ENCODE data around the gene CBX3.
"Not testable (repeated sequence)": the region's sequence is repeated elsewhere in the genome, so short reads cannot be mapped to it uniquely, and the experiment has no call there.

CBX3 gene

GRCh38 chr7:26182706-26183105, 18.8 kb upstream of the CBX3 start:
- Histone ChIP-seq H3K27ac (ENCODE audit: low read depth, low read length, poor library complexity, severe bottlenecking) (peak overlapping the region; percentile 59), H3K27me3 (ENCODE audit: insufficient read depth, low read length) (no peaks in the 10 kb centered on the region)

DNA sequence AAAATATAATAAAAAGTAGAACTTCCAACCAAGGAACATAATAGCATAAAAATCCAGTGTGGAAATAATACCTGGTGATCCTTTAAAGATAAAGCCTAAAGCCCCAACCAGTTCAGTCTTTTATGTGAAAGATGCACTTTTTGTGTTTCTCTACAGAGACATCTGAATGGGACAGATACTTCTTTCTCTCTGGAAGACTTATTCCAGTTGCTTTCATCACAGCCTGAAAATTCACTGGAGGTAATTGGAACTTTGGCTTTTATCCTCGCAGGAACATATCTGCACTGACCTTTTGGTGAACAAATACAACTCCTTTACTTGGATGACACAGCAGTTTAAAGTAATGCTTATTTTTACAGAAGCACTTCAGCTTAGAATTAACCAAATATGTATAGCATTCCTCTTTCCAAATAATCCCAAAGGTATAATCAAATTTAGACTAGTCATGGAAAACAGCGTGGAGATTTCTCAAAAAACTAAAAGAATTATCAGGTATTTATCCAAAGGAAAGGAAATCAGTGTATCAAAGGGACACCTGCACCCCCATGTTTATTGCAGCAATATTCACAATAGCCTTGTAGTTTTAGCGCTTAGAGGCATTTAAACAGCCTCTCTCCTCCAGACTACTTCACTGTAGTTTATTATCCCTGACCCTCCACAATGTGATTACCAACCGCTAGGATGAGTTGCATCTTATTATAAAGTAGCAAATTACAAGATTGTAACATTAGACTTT, 17.8 kb upstream of the CBX3 start:
- H3K36me3 ChIP-seq (ENCODE audit: insufficient read depth, low read length), result peaks cover 42% of the 10 kb centered on the region
- H3K4me2 ChIP-seq (ENCODE audit: low read length), result no peak overlapping the region
- no peaks in the 10 kb centered on the region for H3K9me3 ChIP-seq (ENCODE audit: low read length)
- no peaks in the 10 kb centered on the region for H4K20me1 ChIP-seq (ENCODE audit: insufficient read depth, low read length)
- no peaks in the 10 kb centered on the region for H3K9me2 ChIP-seq (ENCODE audit: low read depth, low read length)
- no peaks in the 10 kb centered on the region for H3K27me3 ChIP-seq (ENCODE audit: insufficient read depth, low read length)
- peaks cover 11% of the 10 kb centered on the region for H3K4me1 ChIP-seq (ENCODE audit: insufficient read depth, low read length, severe bottlenecking)
- no peak overlapping the region for H3K9ac ChIP-seq (ENCODE audit: low read length)
- H2AFZ ChIP-seq (ENCODE audit: low read length), result no peak overlapping the region
- peaks cover 56% of the 10 kb centered on the region for H3F3A ChIP-seq (ENCODE audit: insufficient read depth, low read length)
- no peak overlapping the region for H3K4me3 ChIP-seq (ENCODE audit: low read depth, low read length, poor library complexity, severe bottlenecking)
- no peak for TF ChIP-seq EZH2 (IDR thresholded peaks at IDR 0.05; ENCODE audit: borderline replicate concordance, low read length)
- TF ChIP-seq, protein P1, sequence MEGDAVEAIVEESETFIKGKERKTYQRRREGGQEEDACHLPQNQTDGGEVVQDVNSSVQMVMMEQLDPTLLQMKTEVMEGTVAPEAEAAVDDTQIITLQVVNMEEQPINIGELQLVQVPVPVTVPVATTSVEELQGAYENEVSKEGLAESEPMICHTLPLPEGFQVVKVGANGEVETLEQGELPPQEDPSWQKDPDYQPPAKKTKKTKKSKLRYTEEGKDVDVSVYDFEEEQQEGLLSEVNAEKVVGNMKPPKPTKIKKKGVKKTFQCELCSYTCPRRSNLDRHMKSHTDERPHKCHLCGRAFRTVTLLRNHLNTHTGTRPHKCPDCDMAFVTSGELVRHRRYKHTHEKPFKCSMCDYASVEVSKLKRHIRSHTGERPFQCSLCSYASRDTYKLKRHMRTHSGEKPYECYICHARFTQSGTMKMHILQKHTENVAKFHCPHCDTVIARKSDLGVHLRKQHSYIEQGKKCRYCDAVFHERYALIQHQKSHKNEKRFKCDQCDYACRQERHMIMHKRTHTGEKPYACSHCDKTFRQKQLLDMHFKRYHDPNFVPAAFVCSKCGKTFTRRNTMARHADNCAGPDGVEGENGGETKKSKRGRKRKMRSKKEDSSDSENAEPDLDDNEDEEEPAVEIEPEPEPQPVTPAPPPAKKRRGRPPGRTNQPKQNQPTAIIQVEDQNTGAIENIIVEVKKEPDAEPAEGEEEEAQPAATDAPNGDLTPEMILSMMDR (IDR thresholded peaks at IDR 0.05; ENCODE audit: low read length), result no peak
- peak overlapping the region; percentile 59 for H3K27ac ChIP-seq (ENCODE audit: low read depth, low read length, poor library complexity, severe bottlenecking)
- H3K79me2 ChIP-seq (ENCODE audit: insufficient read depth, low read length), result no peaks in the 10 kb centered on the region

More at GRCh38 chr7:26182706-26183105, 18.8 kb upstream of the CBX3 start:
- no peaks in the 10 kb centered on the region for H3K9me3 ChIP-seq (ENCODE audit: low read length)
- no peak overlapping the region for H3K4me3 ChIP-seq (ENCODE audit: low read depth, low read length, poor library complexity, severe bottlenecking)
- H3K4me2 ChIP-seq (ENCODE audit: low read length), result no peak overlapping the region
- H3K79me2 ChIP-seq (ENCODE audit: insufficient read depth, low read length), result no peaks in the 10 kb centered on the region
- H3K36me3 ChIP-seq (ENCODE audit: insufficient read depth, low read length), result peaks cover 39% of the 10 kb centered on the region; the same call in 1 of the 2 replicates
- no peaks in the 10 kb centered on the region for H4K20me1 ChIP-seq (ENCODE audit: insufficient read depth, low read length)
- no peaks in the 10 kb centered on the region for H3K9me2 ChIP-seq (ENCODE audit: low read depth, low read length)
- peaks cover under 1% of the 10 kb centered on the region for H3K4me1 ChIP-seq (ENCODE audit: insufficient read depth, low read length, severe bottlenecking)
- peaks cover 47% of the 10 kb centered on the region for H3F3A ChIP-seq (ENCODE audit: insufficient read depth, low read length)
- no peak for TF ChIP-seq EZH2 (IDR thresholded peaks at IDR 0.05; ENCODE audit: borderline replicate concordance, low read length)
- TF ChIP-seq, protein P1 (IDR thresholded peaks at IDR 0.05; ENCODE audit: low read length), result no peak
- H2AFZ ChIP-seq (ENCODE audit: low read length), result no peak overlapping the region
- H3K9ac ChIP-seq (ENCODE audit: low read length), result no peak overlapping the region

GRCh38 chr7:26184281-26185101, 17.1 kb upstream of the CBX3 start:
- not testable (repeated sequence) for H3K4me2 ChIP-seq (ENCODE audit: low read length); H4K20me1 ChIP-seq (ENCODE audit: insufficient read depth, low read length); H3K4me3 ChIP-seq (ENCODE audit: low read depth, low read length, poor library complexity, severe bottlenecking); H3K9me3 ChIP-seq (ENCODE audit: low read length); H3K9me2 ChIP-seq (ENCODE audit: low read depth, low read length); H2AFZ ChIP-seq (ENCODE audit: low read length); H3K27me3 ChIP-seq (ENCODE audit: insufficient read depth, low read length); H3K9ac ChIP-seq (ENCODE audit: low read length); H3K79me2 ChIP-seq (ENCODE audit: insufficient read depth, low read length)
- peaks cover 50% of the 10 kb centered on the region for H3K36me3 ChIP-seq (ENCODE audit: insufficient read depth, low read length)
- H3K27ac ChIP-seq (ENCODE audit: low read depth, low read length, poor library complexity, severe bottlenecking), result peak overlapping the region; percentile 59
- H3F3A ChIP-seq (ENCODE audit: insufficient read depth, low read length), result peaks cover 64% of the 10 kb centered on the region
- H3K4me1 ChIP-seq (ENCODE audit: insufficient read depth, low read length, severe bottlenecking), result peaks cover 18% of the 10 kb centered on the region
